Measurements from ENCODE around the gene MLLT1.
"Not testable (repeated sequence)": the region's sequence is repeated elsewhere in the genome, so short reads cannot be mapped to it uniquely, and the experiment has no call there.

MLLT1 gene, protein sequence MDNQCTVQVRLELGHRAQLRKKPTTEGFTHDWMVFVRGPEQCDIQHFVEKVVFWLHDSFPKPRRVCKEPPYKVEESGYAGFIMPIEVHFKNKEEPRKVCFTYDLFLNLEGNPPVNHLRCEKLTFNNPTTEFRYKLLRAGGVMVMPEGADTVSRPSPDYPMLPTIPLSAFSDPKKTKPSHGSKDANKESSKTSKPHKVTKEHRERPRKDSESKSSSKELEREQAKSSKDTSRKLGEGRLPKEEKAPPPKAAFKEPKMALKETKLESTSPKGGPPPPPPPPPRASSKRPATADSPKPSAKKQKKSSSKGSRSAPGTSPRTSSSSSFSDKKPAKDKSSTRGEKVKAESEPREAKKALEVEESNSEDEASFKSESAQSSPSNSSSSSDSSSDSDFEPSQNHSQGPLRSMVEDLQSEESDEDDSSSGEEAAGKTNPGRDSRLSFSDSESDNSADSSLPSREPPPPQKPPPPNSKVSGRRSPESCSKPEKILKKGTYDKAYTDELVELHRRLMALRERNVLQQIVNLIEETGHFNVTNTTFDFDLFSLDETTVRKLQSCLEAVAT

DNA sequence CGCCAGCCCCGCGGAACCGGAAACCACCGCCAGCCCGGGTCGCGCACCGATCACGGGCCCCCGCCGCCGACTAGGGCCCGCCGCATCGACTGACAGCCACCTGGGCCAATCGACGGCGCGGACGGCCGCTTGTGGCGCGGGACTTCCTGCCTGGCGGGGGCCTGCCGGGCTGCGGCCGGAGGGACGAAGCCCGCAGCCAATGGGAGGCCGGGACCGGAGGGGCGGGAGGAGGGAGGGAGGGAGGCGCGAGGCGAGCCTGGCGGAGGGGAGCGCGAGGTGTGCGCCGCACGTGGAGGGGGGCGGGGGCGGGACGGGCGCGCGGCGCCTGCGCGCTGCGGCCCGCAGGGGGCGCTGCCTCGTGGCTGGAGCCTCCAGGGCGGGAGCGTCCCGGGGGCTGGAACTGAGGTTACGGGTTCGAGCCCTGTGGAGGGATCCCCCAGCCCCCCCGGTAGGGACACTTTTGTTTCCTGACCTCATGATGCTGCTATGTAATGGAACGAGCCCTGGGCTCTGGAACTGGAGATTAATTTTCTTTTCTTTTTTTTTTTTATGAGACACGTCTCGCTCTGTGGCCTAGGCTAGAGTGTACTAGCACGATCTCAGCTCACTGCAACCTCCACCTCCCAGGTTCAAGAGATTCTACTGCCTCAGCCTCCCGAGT is at the start of gene MLLT1:
TSS of gene MLLT1 (minus strand) at position 45 of the 661 bp plus-strand sequence. CDS start 191 bp downstream, outside the sequence.
- peak; percentile 97 for DNase-seq (ENCODE audit: low read depth)

DNA sequence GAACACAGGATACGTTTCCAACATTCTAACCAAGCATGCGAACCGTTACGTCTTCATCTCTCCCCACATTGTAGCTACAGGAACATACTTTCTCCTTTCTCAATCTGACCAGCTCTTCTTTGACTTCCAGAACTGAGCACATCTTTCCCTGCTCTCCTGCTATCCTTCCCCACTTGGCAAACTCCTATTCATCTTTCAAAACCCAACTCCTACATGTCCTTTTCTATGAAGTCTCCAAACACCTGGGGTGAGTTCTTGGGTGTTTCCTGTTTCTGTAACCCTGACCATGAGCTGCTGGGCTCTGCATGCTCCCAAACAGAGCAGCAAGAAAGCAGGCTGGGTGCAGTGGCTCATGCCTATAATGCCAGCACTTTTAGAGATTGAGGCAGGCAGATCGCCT is 47.0 kb upstream of the MLLT1 start:
- no peak for DNase-seq (ENCODE audit: low read depth)

DNA sequence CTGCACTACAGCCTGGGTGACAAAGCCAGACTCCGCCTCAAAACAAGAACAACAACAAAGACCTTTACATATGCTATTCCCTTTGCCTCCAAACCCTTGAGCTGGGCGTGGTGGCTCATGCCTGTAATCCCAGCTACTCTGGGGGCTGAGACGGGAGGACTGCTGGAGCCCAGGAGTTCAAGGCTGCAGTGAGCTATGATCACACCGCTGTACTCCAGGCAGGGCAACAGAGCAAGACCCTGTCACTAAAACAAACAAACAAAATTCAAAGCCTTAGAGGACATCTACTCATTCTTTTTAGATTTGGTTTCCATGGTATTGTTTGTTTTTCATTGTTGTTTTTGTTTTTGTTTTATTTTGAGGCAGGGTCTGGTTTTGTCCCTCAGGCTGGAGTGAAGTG is 45.8 kb upstream of the MLLT1 start:
- DNase-seq (ENCODE audit: low read depth), result no peak

DNA sequence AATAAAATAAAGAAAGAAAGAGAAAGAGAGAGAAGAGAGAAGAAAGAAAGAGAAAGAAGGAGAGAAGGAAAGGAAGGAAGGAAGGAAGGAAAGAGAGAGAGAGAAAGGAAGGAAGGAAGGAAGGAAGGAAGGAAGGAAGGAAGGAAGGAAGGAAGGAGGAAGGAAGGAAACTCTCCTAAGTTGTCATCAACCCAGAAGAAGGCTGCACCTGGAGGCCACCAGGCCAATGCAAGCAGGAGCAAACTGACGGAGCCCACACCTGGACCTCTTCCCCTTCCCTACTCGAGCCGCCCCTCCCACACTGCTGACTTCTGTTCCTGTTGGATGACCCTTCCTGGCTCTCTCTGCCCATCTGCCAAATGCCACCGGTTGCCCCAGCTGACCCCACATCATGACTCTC is 45.0 kb upstream of the MLLT1 start:
- no peak for DNase-seq (ENCODE audit: low read depth)

DNA sequence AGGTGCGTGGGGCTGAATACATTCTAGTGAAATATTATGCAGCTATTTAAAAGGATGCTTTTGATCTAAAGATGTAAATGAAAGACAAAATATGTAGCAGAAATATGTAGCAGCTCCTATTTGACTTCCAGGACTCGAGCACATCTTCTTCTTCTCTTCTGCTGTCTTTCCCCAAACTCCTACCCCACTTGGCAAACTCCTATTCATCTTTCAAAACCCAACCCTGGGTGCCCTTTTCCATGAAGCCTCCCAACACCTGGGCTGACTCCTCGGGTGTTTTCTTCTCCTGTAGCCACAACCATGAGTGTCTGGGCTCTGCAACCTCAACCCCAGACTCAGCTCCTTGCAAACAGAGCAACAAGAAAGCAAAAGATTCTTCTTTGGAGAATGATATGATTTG is 42.5 kb upstream of the MLLT1 start:
- no peak for DNase-seq (ENCODE audit: low read depth)

DNA sequence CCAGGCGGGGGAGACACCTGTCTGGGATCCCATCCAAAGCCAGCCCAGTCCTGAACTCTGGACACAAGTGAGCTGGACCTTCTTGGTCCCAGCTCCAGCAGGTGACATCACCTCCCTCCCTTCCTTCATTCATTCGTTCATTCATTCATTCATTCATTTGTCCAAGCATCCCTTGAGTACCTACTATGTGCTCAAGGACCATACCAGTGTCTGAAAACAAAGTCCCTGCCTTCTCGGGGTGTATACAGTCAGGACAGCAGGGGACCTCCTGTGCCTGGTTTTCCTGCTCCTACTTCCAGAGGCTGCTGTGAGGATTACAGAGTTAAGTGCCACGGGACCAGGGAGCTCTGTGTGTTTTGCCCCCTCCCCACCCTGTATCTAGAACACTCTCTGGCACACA is 39.6 kb upstream of the MLLT1 start:
- DNase-seq (ENCODE audit: low read depth), result no peak

DNA sequence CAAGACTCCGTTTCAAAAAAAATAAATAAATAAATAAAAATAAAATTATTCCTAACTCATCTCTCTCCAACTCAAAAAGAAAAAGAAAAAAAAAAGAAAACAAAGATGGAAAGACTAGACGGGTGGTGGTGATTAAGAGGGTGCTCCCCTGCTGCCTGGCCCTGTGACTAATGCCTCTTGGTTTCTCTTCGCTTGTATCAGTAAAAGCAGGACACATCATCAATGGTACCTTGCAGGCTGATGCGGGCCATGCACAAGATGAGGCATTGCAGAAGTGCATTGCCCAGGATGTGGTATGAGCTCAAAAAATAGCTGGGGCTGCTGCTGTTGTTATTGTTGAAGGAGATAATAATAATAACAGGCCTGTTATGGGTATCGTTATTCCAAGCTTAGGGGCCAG is 39.0 kb upstream of the MLLT1 start:
- DNase-seq (ENCODE audit: low read depth), result peak; percentile 22

DNA sequence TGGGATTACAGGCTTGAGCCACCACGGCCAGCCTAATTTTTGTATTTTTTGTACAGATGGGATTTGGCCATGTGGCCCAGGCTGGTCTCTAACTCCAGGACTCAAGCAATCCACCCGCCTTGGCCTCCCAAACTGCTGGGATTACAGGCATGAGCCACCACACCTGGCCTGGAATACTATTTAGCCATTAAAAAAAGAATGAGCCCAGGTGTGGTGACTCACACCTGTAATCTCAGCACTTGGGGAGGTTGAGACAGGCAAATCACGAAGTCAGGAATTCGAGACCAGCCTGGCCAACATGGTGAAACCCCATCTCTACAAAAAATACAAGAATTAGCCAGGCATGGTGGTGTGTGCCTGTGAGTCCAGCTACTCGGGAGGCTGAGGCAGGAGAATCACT is 35.9 kb upstream of the MLLT1 start:
- DNase-seq (ENCODE audit: low read depth), result not testable (repeated sequence)

DNA sequence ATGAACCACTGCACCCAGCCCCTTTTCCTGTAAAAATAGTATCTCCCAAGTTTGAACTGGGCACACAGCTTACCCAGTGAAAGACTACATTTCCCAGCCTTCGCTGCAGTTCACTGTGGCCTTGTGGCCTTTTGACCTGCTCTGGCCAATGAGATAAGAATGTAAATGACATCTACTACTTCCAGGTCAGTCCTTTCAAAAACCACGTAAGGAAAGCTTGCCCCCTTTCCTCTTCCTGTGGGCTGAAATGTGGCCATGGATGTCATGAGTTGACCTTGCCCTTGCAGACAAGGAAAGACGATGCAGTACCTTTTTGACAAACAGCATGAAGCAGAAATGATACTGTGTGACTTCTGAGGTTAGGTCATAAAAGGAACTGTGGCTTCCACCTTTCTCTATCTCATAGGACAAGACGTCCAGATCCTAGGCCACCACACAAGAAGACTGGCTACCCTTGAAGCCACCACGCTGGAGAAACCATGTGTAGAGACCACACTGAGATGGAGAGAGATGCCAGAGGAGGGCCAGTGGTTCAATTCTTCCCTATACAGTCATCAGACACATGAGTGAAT is 33.7 kb upstream of the MLLT1 start:
- no peak for DNase-seq (ENCODE audit: low read depth)

DNA sequence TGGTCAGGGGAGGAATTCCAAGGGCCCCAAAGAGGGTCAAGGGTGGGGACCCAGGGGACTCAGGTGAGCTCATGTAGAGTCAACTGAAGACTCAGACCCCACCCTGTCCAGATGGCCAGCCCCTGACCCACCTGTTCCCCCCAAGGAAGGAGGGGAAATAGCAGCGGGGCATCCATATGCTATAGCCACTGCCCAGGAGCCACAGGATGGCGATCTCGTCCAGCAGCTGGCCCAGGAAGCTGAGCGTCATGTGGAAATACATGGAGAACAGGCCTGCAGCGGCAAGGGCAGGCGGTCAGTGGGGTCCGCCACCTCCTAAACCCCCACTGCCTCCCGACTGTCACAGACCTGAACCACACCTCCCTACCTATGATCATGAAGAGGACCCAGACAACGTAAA is 32.2 kb upstream of the MLLT1 start:
- DNase-seq (ENCODE audit: low read depth), result no peak

DNA sequence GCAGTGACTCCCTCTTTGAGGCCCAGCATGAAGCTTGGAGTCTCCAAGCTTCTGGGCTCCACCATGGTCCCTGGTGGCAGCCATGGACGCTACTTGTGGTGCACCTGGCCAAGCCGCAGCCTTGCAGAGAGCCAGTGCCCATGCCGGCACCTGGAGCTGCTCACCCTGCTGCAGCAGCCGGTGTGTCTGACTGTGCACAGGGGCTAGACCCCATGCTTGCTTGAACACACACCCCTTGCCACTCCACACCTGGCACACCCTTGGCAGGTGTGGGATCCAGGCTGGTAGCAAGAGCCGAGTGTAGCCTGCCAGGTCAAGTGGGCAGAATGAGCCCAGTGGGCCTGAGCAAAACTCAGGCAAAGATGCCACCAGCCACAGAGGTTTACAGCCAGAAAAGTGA is 18.6 kb upstream of the MLLT1 start:
- no peak for DNase-seq (ENCODE audit: low read depth)

DNA sequence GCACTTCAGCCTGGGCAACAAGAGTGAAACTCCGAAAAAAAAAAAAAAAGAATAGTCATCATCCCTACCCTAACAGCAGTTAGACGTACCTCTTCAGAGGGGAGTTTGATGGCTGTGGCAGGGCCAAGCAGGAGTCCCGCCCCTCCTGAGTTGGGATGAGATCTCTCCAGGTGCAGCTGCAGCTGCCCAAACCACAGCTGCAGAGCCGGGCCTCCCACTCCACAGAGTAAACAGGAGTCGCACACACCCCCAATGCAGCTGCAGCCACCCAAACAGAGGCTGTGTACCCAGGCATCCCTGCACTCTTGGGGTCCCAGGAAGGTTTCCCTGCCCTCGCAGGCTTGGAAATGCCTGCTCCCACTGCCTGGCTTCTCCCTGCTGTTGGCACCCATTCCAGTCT is 17.4 kb upstream of the MLLT1 start:
- no peak for DNase-seq (ENCODE audit: low read depth)

DNA sequence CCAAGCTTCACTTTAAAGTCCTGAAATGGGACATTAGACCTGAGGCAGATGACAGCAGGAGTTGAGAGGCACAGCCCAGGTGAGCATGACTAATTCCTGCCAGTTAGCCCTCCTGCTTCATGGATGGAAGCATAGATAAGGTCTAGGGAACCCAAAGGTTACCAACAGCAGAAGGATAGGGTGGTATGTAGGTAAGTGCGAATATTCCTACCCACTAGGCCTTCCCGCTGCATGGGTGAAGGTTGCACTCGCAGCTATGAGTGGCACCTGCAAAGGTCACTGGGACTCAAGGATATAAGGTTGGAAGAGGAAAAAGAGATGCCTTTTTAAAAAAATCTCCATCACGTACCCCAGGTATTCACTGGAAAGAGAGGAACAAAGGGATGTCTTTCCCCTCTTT is 12.2 kb upstream of the MLLT1 start:
- DNase-seq (ENCODE audit: low read depth), result no peak

DNA sequence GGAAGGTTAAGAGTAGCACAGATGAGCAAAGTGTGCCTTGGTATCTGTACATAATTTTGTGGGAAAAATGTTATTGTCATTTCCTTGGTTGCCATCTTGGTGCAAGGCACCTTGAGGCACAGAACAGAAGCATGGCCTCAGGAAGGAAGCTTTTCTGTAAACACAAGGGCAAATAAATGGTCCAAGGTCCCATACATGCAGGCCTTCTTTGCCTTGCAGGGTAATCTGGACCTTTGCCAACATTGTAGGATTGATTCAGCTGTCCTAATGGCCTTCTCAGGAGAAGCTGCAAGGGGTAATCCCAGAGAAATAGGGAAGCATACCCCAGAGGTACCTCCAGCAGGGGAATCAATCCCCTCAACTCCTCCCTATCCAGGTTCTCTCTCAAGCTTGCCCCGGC is 9.0 kb upstream of the MLLT1 start:
- no peak for DNase-seq (ENCODE audit: low read depth)

DNA sequence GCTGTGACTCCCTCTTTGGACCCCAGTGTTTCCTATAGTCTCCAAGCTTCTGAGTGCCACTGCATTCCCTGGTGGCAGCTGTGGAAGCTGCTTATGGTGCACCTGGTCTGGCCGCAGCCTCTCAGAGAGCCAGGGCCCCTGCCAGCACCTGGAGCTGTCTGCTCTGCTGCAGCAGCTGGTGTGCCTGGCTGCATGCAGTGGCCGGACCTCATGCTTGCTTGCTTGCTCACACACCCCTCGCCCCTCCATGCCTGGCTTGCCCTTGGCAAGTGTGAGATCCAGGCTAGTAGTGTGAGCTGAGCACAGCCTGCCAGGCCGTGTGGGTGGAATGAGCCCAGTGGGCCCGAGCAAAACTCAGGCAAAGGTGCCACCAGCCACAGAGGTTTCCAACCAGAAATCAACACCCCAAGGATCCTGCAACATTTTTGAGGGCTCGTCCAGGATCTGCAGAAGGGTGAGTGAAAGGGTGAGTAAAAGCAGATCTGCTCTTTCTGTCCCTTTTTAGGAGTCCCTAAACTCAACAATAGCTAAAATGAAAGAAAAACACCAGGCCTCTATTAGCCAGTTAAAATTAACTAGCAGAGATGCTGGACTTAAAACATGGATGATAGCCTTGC is 7.6 kb upstream of the MLLT1 start:
- DNase-seq (ENCODE audit: low read depth), result no peak

DNA sequence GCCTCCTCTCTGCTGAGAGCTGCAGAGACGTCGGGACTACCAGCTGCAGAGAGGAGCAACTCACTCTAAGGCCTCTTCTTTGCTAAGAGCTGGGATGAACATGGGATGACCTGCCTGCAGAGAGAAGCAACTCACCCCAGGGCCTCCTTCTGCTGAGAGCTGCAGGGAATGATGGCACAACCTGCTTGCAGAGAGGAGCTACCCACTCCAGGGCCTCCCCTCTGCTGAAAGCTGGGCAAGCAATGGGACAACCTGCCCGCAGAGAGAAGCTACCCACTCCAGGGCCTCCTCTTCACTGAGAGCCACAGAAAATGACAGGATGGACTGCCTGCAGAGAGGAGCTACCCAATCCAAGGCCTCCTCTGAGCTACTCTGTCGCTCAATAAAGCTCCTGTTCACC is 6.9 kb upstream of the MLLT1 start:
- DNase-seq (ENCODE audit: low read depth), result no peak

DNA sequence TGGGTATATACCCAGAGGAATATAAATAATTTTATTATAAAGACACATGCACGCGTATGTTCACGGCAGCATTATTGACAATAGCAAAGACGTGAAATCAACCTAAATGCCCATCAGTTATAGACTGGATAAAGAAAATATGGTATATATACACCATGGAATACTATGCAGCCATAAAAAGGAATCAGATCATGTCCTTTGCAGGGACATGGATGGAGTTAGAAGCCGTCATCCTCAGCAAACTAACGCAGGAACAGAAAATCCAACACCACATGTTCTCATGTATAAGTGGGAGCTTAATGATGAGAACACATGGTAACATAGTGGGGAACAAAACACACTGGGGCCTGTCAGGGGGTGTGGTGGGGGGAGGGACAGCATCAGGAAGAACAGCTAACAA is 2.6 kb upstream of the MLLT1 start:
- DNase-seq (ENCODE audit: low read depth), result not testable (repeated sequence)

DNA sequence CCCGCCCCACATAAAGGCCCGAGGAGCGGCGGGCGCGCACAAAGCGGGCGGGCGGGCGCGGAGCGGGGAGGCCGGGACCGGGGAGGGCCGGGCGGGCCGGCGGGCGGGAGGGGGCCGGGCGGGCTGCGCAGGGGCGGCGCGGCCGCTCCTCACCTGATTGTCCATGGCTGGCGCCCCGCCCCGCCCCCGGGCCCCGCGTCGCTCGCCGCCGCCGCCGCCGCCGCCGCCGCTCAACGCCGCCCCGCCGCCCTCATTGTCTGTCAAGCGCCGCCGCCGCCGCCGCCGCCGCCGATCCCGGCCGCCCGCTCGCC is 200 bp downstream of the MLLT1 start:
- no peak for DNase-seq (ENCODE audit: low read depth)

DNA sequence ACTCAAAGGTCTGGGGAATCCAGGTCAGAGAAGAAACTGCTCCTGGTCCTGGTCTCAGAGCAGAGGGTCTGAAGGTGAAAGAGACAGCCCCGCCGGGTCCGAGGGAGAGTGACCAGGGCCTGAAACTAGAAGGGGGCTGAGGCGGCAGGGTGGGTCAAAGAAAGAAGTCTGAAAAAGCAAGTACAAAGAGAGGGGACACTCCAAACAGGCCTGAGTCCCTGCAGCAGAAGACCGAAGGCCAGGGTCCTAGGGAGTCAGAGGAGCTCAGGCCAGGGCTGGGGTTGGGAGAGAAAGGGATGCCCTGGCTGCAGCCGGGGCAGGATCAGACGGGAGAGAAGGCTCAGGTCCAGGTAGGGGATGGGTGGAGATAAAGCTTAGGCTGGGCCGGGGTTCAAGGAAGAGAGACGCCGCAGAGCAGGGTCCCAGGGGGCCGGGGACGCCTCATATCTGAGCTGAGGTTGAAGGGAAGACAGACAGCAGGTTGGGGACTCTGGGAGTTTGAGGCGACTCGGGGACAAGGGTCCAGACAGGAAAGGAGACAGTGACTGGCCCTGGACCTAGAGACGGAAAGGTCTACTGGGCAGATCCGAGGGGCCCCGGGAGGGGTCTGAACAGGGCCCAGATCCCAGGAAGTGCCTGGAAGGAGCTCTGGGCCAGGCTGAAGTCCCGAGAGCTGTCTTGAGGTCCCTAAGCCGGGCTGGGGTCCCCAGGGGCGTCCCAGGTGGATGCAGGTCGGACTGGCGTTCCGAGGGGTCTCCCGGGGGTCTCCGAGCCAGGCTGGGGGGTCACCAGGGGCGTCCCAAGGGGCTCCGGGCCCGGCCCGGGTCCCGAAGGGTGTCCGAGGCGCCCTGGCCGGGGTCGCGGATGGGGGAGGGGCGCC is 795 bp downstream of the MLLT1 start:
- peak; percentile 6 for DNase-seq (ENCODE audit: low read depth)

DNA sequence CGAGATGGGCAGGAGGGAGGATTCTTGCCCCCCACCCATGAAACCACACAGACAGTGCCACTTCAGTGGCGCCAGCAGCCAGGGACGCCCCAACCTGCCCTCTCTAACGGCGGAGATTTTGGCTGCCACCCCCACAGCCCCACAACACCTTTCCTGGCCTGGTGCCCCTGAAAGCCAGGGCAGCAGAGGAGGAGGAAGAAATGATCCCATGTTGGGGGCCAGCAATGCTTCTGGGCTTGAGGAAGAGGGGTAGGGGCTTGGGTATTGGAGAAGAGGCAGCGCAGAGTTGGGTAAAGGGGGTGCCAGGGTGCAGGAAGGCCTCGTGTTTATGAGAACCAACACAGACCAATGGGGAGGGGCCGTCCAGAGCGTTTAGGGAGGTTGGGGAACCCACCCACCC is 1.7 kb downstream of the MLLT1 start:
- no peak for DNase-seq (ENCODE audit: low read depth)

DNA sequence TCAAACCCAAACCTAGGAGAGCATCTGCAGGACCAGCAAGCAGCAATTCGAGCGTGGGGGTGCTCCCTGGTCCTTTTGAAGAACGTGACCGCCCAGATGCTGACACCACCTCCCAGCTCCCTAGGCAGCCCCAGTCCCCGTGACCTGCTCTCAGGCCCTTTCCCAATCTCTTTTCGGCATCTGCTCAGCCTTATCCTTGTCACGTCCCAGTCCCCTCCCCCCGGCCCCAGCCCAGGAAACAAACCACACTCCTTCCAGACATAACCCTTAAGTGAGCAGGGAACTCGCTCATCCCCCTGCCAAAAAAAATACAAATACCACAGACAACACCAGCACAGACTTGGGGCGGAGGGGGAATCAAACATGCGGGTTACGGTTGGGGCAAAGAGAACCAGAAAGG is 3.3 kb downstream of the MLLT1 start:
- DNase-seq (ENCODE audit: low read depth), result no peak

All from activated T-cell treated with anti-CD3 and anti-CD28 coated beads for 48 hours (primary cell).